Measurements from ENCODE around the gene KCNN2. TPM values are rescaled to one million over a fixed set of nuclear protein-coding genes. Genes with fewer than 3 reads are reported as not detected.

Gene KCNN2
- total and polyA plus RNA-seq, 10 of the 15 experiments (the other 5 are each of a cell fraction or from before 2014, with no cell fraction given) = 0.21 to 3.6 (median 0.79) TPM

GRCh38 chr5:114500756-114501155 is 138.9 kb downstream of the KCNN2 start:
- Histone ChIP-seq H3K27me3 (replicated peaks in 1 of 2; ENCODE audit: control insufficient read depth in 2 of 2, insufficient read depth in 2 of 2, low read length in 1 of 2) (no peaks in the 10 kb centered on the region), H3K4me1 (ENCODE audit: control insufficient read depth, insufficient read depth, low read length) (no peaks in the 10 kb centered on the region), H4K20me1 (ENCODE audit: control insufficient read depth, insufficient read depth) (no peaks in the 10 kb centered on the region), H3K27ac (ENCODE audit: control insufficient read depth, insufficient read depth) (no peak overlapping the region), H3K9ac (ENCODE audit: control insufficient read depth, insufficient read depth, low read length) (no peak overlapping the region), H3K9me3 (replicated peaks; ENCODE audit: control insufficient read depth, insufficient read depth, low read length) (no peaks in the 10 kb centered on the region), H3K36me3 (ENCODE audit: control insufficient read depth in 2 of 2, insufficient read depth in 2 of 2, low read length in 1 of 2) (no peaks in the 10 kb centered on the region), H3K4me3 (no peak overlapping the region), H2AFZ (ENCODE audit: control insufficient read depth, low read depth, low read length) (no peak overlapping the region), H3K4me2 (ENCODE audit: control insufficient read depth, insufficient read depth) (no peak overlapping the region), H3K79me2 (ENCODE audit: control insufficient read depth, insufficient read depth, low read length) (no peaks in the 10 kb centered on the region)
- in situ Hi-C loops (cut with MboI) (no loop called here), intact Hi-C loops (cut with micrococcal nuclease; ENCODE audit: unreplicated experiment) (no loop called here)
- TF ChIP-seq SP1 (IDR thresholded peaks at IDR 0.05; ENCODE audit: low read depth, low read length) (no peak), HDAC6 (IDR thresholded peaks at IDR 0.05; ENCODE audit: unreplicated experiment) (no peak), WRNIP1 (IDR thresholded peaks at IDR 0.05; ENCODE audit: borderline replicate concordance, low read depth, low read length) (no peak), TCF3 (IDR thresholded peaks at IDR 0.05; ENCODE audit: borderline replicate concordance, insufficient read depth, low read depth, low read length) (no peak), POLR2A (IDR thresholded peaks at IDR 0.05; ENCODE audit: low read depth, low read length) (no peak), DPF2 (IDR thresholded peaks at IDR 0.05) (no peak), ELK1 (IDR thresholded peaks at IDR 0.05; ENCODE audit: low read depth, low read length) (no peak)
- TF ChIP-seq, protein P1, sequence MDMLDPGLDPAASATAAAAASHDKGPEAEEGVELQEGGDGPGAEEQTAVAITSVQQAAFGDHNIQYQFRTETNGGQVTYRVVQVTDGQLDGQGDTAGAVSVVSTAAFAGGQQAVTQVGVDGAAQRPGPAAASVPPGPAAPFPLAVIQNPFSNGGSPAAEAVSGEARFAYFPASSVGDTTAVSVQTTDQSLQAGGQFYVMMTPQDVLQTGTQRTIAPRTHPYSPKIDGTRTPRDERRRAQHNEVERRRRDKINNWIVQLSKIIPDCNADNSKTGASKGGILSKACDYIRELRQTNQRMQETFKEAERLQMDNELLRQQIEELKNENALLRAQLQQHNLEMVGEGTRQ (IDR thresholded peaks at IDR 0.05; ENCODE audit: borderline replicate concordance, low read depth, low read length) = no peak
- TF ChIP-seq, protein P2, sequence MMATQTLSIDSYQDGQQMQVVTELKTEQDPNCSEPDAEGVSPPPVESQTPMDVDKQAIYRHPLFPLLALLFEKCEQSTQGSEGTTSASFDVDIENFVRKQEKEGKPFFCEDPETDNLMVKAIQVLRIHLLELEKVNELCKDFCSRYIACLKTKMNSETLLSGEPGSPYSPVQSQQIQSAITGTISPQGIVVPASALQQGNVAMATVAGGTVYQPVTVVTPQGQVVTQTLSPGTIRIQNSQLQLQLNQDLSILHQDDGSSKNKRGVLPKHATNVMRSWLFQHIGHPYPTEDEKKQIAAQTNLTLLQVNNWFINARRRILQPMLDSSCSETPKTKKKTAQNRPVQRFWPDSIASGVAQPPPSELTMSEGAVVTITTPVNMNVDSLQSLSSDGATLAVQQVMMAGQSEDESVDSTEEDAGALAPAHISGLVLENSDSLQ (IDR thresholded peaks at IDR 0.05) = no peak
- whole genome bisulfite sequencing (ENCODE audit: insufficient coverage, insufficient replicate concordance, low lambda C conversion rate, missing lambda C conversion rate) = 49% methylated on average over 4 of the region's 4 CpGs
- DNase-seq (ENCODE audit: low read depth, low spot score) (no peak), FAIRE-seq (no peak), ATAC-seq (no peak)
- no TSS peak for BruUV-seq (replicated peaks)
- ChIA-PET SMC1A (ENCODE audit: uncharacterized antibody, unreplicated experiment) (no interaction called here), CTCF (no interaction called here), POLR2A (no interaction called here), RAD21 (ENCODE audit: unreplicated experiment) (no interaction called here)
